Neuronal stem cell (in vitro differentiated cells): ENCODE results near the gene CDC34.
A peak's percentile ranks its signal among the peaks of the same experiment; 100 is the strongest.

Experiments used
- DNase-seq: peaks from one replicate; pipeline ENCODE4 v3.0.0-alpha.2; 2013; ENCODE audit warnings: low spot score
- H2AFZ ChIP-seq: one replicate; pipeline ENCODE4 v1.6.1; 2013; ENCODE audit warnings: mild to moderate bottlenecking, low read length, inconsistent platforms
- H2AK5ac ChIP-seq: 2 replicates; pipeline ENCODE4 v1.6.1; 2013; ENCODE audit warnings: low read depth, mild to moderate bottlenecking, inconsistent platforms, low read length, moderate library complexity, mixed read lengths
- H2BK120ac ChIP-seq: 2 replicates; pipeline ENCODE4 v1.6.1; 2013; ENCODE audit warnings: low read depth, mild to moderate bottlenecking, inconsistent platforms, low read length, moderate library complexity, mixed read lengths
- H2BK12ac ChIP-seq: one replicate; pipeline ENCODE4 v1.6.1; 2013; ENCODE audit warnings: low read length, inconsistent platforms
- H2BK15ac ChIP-seq: 2 replicates; pipeline ENCODE4 v1.6.1; 2013; ENCODE audit warnings: mild to moderate bottlenecking, low read length, inconsistent platforms, mixed read lengths
- H2BK5ac ChIP-seq: one replicate; pipeline ENCODE4 v1.6.1; 2013; ENCODE audit warnings: inconsistent platforms, mild to moderate bottlenecking, low read length, moderate library complexity
- H3K14ac ChIP-seq: one replicate; pipeline ENCODE4 v1.6.1; 2013; ENCODE audit warnings: low read length, inconsistent platforms
- H3K18ac ChIP-seq: 2 replicates; pipeline ENCODE4 v1.6.1; 2013; ENCODE audit warnings: low read length, inconsistent platforms
- H3K23ac ChIP-seq: 2 replicates; pipeline ENCODE4 v1.6.1; 2013; ENCODE audit warnings: low read depth, mild to moderate bottlenecking, mixed read lengths, low read length, inconsistent platforms; ENCODE audit not compliant: poor library complexity
- H3K27ac ChIP-seq: replicated peaks from 3 replicates; pipeline ENCODE4 v1.5.1; 2013; ENCODE audit warnings: low read length, inconsistent platforms
- H3K27me3 ChIP-seq, 3 experiments: 2 replicates each; pipeline ENCODE4 v1.6.1; 2013; ENCODE audit warnings: low read length in 3 of 3, mild to moderate bottlenecking in 2 of 3, inconsistent platforms in 1 of 3, low read depth in 1 of 3, mixed read lengths in 1 of 3, moderate library complexity in 1 of 3; ENCODE audit not compliant: control insufficient read depth in 3 of 3, insufficient read depth in 3 of 3
- H3K36me3 ChIP-seq, 2 donors: replicated peaks in 1 of 2; 2 replicates each; pipeline ENCODE4 v1.6.1; 2013; ENCODE audit warnings: low read length in 2 of 2; ENCODE audit not compliant: control insufficient read depth in 2 of 2, insufficient read depth in 2 of 2
- H3K4ac ChIP-seq: 2 replicates; pipeline ENCODE4 v1.6.1; 2013; ENCODE audit warnings: inconsistent platforms, mild to moderate bottlenecking, low read length, moderate library complexity
- H3K4me1 ChIP-seq, 2 donors: 1 replicate in 1 of 2; 2 replicates in 1 of 2; pipeline ENCODE4 v1.6.1; 2013; ENCODE audit warnings: low read length in 2 of 2, low read depth in 1 of 2; ENCODE audit not compliant: control insufficient read depth in 2 of 2, insufficient read depth in 1 of 2
- H3K4me2 ChIP-seq: one replicate; pipeline ENCODE4 v1.6.1; 2013; ENCODE audit warnings: mild to moderate bottlenecking, low read length, inconsistent platforms; ENCODE audit not compliant: insufficient read depth, poor library complexity, severe bottlenecking
- H3K4me3 ChIP-seq, 2 donors: 2 replicates each; pipeline ENCODE4 v1.5.1; 2013; ENCODE audit warnings: low read length in 2 of 2, mild to moderate bottlenecking in 2 of 2, inconsistent platforms in 1 of 2, moderate library complexity in 1 of 2
- H3K79me1 ChIP-seq: one replicate; pipeline ENCODE4 v1.6.1; 2013; ENCODE audit warnings: low read depth, mild to moderate bottlenecking, inconsistent platforms, low read length, moderate library complexity
- H3K9ac ChIP-seq: one replicate; pipeline ENCODE4 v1.6.1; 2013; ENCODE audit warnings: mild to moderate bottlenecking, low read depth, low read length, inconsistent platforms; ENCODE audit not compliant: poor library complexity
- H3K9me3 ChIP-seq, 2 donors: replicated peaks in 1 of 2; 2 replicates each; pipeline versions ENCODE3 to v1.6.1; 2013; ENCODE audit warnings: low read length in 2 of 2, mild to moderate bottlenecking in 2 of 2, inconsistent platforms in 1 of 2, low read depth in 1 of 2, mixed read lengths in 1 of 2, moderate library complexity in 1 of 2; ENCODE audit not compliant: control insufficient read depth in 2 of 2, insufficient read depth in 1 of 2
- H4K8ac ChIP-seq: one replicate; pipeline ENCODE4 v1.6.1; 2013; ENCODE audit warnings: low read depth, mild to moderate bottlenecking, inconsistent platforms, low read length, moderate library complexity
- H4K91ac ChIP-seq: one replicate; pipeline ENCODE4 v1.6.1; 2013; ENCODE audit warnings: low read length, low read depth, mild to moderate bottlenecking, inconsistent platforms; ENCODE audit not compliant: poor library complexity
- WGBS, 2 donors: extraction: QIAGEN DNeasy Blood & Tissue Kit; methylation state at CpG; one replicate each; pipeline ENCODE4 v1.1.7; 2013; ENCODE audit warnings: missing lambda C conversion rate in 2 of 2, mixed read lengths in 1 of 2; ENCODE audit not compliant: insufficient read length in 2 of 2, insufficient replicate concordance in 1 of 2; ENCODE audit errors: extremely low coverage in 2 of 2; 5-methylcytosine and 5-hydroxymethylcytosine counted together

CDC34 gene

GRCh38 chr19:508204-509150, 23.1 kb upstream of the CDC34 start:
- Histone ChIP-seq H3K36me3 (peaks cover 3 to 9% of the 10 kb centered on the region in 2 donors), H4K8ac (peak overlapping the region; percentile 89), H2AFZ (peak overlapping the region; percentile 84), H2BK12ac (no peak overlapping the region), H4K91ac (no peak overlapping the region), H3K4me1 (peaks cover 19 to 24% of the 10 kb centered on the region in 2 donors), H3K4me2 (peak overlapping the region; percentile 61), H3K27ac (no peak overlapping the region), H3K14ac (no peak overlapping the region), H2AK5ac (peak overlapping the region; percentile 85), H3K9ac (no peak overlapping the region), H3K23ac (no peak overlapping the region), H3K79me1 (peaks cover 4% of the 10 kb centered on the region), H2BK5ac (no peak overlapping the region), H3K4ac (no peak overlapping the region), H3K18ac (peak overlapping the region; percentile 31), H2BK120ac (no peak overlapping the region), H3K27me3 (no peaks in the 10 kb centered on the region), H3K9me3 (no peaks in the 10 kb centered on the region), H2BK15ac (no peak overlapping the region), H3K4me3 (peak overlapping the region; percentile 78 to 94)
- no CpG with 5 or more reads among the region's 32 CpGs for WGBS, 2 donors
- no peak for DNase-seq

- peaks cover 11 to 18% of the 10 kb centered on the region in 2 donors for H3K36me3 ChIP-seq
- peak overlapping the region; percentile 67 for H3K27ac ChIP-seq
- peak overlapping the region; percentile 26 for H2BK5ac ChIP-seq
- peak overlapping the region; percentile 38 for H3K4me2 ChIP-seq
- H2AFZ ChIP-seq: no peak overlapping the region
- H3K14ac ChIP-seq: no peak overlapping the region
- peaks cover 13% of the 10 kb centered on the region for H3K79me1 ChIP-seq
- peaks cover 19 to 24% of the 10 kb centered on the region in 2 donors for H3K4me1 ChIP-seq
- no peak overlapping the region for H2BK120ac ChIP-seq
- no peak overlapping the region for H3K4ac ChIP-seq
- H2AK5ac ChIP-seq: peak overlapping the region; percentile 73
- H4K8ac ChIP-seq: no peak overlapping the region
- peak overlapping the region; percentile 84 for H3K18ac ChIP-seq
- H2BK12ac ChIP-seq: peak overlapping the region; percentile 67
- H3K9ac ChIP-seq: no peak overlapping the region
- H3K9me3 ChIP-seq: peaks cover 0 to 8% of the 10 kb centered on the region in 2 donors
- no peak overlapping the region for H3K4me3 ChIP-seq
- no peak overlapping the region for H4K91ac ChIP-seq
- H3K23ac ChIP-seq: no peak overlapping the region
- H2BK15ac ChIP-seq: peak overlapping the region; percentile 70
- peaks cover 0 to 2% (median 0%) of the 10 kb centered on the region in 3 experiments for H3K27me3 ChIP-seq
- peak; percentile 88 for DNase-seq
- WGBS, 2 donors: no CpG with 5 or more reads among the region's 21 CpGs
These were observed 20.9 kb upstream of the CDC34 start for GRCh38 chr19:510606-511100.

- Histone ChIP-seq H2BK120ac (no peak overlapping the region), H3K27ac (peak overlapping the region; percentile 73), H3K79me1 (peaks cover 13% of the 10 kb centered on the region), H3K4me1 (peaks cover 18 to 24% of the 10 kb centered on the region in 2 donors), H3K36me3 (peaks cover 11 to 18% of the 10 kb centered on the region in 2 donors), H3K9me3 (peaks cover 0 to 8% of the 10 kb centered on the region in 2 donors), H3K9ac (no peak overlapping the region), H3K14ac (no peak overlapping the region), H2BK15ac (no peak overlapping the region), H4K91ac (no peak overlapping the region), H2BK5ac (peak overlapping the region; percentile 26), H4K8ac (no peak overlapping the region), H3K4ac (no peak overlapping the region), H3K4me2 (peak overlapping the region; percentile 38), H2AK5ac (peak overlapping the region; percentile 10), H3K27me3 (peaks cover 0 to 2% (median 0%) of the 10 kb centered on the region in 3 experiments), H2BK12ac (peak overlapping the region; percentile 24), H2AFZ (no peak overlapping the region), H3K23ac (peak overlapping the region; percentile 61), H3K18ac (peak overlapping the region; percentile 86), H3K4me3 (no peak overlapping the region)
- WGBS, 2 donors: no CpG with 5 or more reads among the region's 30 CpGs
- DNase-seq: no peak
These were observed 20.3 kb upstream of the CDC34 start for GRCh38 chr19:511101-511851.
